Activated naive CD4-positive, alpha-beta T cell treated with anti-CD3 and anti-CD28 coated beads, Interleukin-2, amount 50 U/mL, for 72 hours (primary cell): ENCODE results near the gene LRRC8B. TPM values are rescaled to one million over a fixed set of nuclear protein-coding genes. Genes with fewer than 3 reads are reported as not detected.
"Not testable (repeated sequence)": the region's sequence is repeated elsewhere in the genome, so short reads cannot be mapped to it uniquely, and the experiment has no call there.

Experiments used
- ATAC-seq, 2 donors: fragments of 150-1000 bp; cut with Tn5 transposase; 2 replicates each; pipeline ENCODE4 v1.10.0; 2021; ENCODE audit warnings: mild to moderate bottlenecking in 2 of 2, moderate library complexity in 2 of 2
- DNase-seq, 2 donors: peaks; one replicate each; pipeline ENCODE4 v3.0.0; 2021 to 2022; ENCODE audit warnings: low spot score in 2 of 2
- H3K27ac Mint-ChIP-seq, 2 donors: one replicate each; pipeline ENCODE4 v1.8.0; 2022; ENCODE audit warnings: mild to moderate bottlenecking in 2 of 2, mixed read lengths in 2 of 2
- H3K36me3 Mint-ChIP-seq, 2 donors: one replicate each; pipeline ENCODE4 v1.8.0; 2022; ENCODE audit warnings: mixed read lengths in 2 of 2
- H3K9me3 Mint-ChIP-seq, 2 donors: one replicate each; pipeline ENCODE4 v1.8.0; 2022; ENCODE audit warnings: mixed read lengths in 2 of 2
- total RNA-seq, 2 donors: library from RNA; stranded (reverse); gene quantifications; one replicate each; pipeline ENCODE4 v1.2.3, GENCODE V29; 2022

LRRC8B gene
- total RNA-seq, 2 donors from 2014 or later: 31.1 to 47.9 TPM

DNA sequence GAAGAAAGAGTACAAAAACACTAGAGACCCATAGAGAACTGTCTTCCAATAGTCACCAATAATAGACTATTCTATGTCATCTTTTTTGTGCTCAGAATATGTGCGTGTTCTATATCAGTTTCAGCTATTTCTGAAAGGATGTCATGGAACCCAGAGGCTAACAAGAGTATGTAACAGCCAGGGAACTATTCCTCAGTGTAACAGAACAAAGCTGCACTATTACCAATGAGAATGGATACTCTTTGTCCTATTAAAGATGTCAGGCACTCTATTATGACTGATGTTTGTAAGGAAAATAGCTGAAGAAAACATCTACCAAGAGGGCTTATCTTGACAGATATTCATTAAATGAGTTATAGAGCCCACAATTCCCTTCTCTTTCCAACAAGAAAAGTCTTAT is 99.7 kb downstream of the LRRC8B start:
- H3K27ac Mint-ChIP-seq: no peak overlapping the region
- no peaks in the 10 kb centered on the region for H3K9me3 Mint-ChIP-seq
- ATAC-seq (no peak), DNase-seq (no peak)
- peaks cover 7 to 25% of the 10 kb centered on the region in 2 donors for H3K36me3 Mint-ChIP-seq

DNA sequence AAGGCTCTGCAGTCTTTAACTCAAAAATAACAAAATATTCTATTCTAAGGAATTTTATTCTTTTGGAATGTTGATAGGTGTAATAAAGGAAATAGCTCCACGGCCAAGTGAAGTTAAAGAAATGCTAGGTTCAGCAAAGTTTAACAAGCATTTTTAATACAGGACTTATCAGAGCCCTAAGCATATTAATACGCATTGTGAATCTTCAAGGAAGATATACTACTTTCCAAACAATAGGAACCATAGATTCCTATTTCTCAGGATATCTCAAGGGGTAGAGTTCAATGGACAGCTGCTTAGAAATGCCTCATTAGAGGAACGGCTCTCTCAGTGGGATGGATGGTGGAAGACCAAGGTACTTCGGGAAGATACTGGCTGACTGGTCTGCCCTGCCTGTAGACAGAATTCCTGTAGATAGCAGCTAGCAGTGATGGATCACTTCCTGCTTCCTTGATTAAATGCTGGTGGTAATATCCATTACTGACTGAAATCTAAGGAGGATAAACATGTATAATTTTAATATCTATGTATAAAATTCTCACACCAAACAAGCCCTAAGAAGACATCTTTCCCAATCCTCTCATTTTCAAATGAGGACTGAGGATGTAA is 100.2 kb downstream of the LRRC8B start:
- peaks cover 7 to 25% of the 10 kb centered on the region in 2 donors for H3K36me3 Mint-ChIP-seq

DNA sequence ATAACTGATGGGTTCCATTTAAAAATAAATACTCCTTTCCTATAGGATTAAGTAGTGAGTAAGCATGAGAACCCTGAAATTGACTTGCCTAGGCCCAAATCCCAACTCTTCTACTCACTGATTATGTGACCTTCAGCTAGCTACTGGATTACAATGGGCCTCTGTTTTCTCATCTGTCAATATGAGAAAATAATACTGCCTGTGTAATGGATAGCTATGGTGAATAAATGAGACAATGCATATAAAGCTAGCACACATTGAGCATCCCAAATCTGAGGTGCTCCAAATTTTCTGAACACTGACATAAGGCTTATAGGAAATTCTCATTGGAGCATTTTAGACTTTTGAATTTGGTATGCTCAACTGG is 103.0 kb downstream of the LRRC8B start:
- no peaks in the 10 kb centered on the region for H3K9me3 Mint-ChIP-seq
- DNase-seq: no peak
- ATAC-seq: no peak
- H3K27ac Mint-ChIP-seq: peak overlapping the region in 1 of 2 donors; percentile 46
- peaks cover 9 to 16% of the 10 kb centered on the region in 2 donors for H3K36me3 Mint-ChIP-seq

More for the DNA sequence above, 100.2 kb downstream of the LRRC8B start:
- no peak overlapping the region for H3K27ac Mint-ChIP-seq
- H3K9me3 Mint-ChIP-seq: no peaks in the 10 kb centered on the region
- no peak for ATAC-seq
- no peak for DNase-seq

DNA sequence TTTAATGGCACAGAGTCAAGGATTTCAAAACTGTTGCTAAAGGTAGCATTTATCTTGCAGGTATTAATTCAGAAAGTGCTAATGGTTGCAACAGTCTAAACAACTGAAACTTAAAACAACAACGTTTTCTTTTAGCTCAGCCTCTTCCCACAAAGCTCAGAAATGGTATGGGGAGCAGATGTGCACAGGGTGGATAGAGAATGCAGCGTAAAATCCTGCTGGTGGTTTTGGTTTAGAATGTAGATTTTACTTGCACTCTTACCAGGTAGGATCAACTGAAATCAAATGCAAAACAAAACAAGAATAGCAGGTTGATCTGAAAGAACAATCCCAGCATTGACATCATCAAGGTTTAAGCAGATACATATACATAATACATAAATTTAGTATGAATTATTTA is 104.5 kb downstream of the LRRC8B start:
- Mint-ChIP-seq H3K36me3 (peaks cover 15 to 25% of the 10 kb centered on the region in 2 donors), H3K9me3 (no peaks in the 10 kb centered on the region), H3K27ac (peak overlapping the region; percentile 32 to 65)
- ATAC-seq (no peak), DNase-seq (no peak)

DNA sequence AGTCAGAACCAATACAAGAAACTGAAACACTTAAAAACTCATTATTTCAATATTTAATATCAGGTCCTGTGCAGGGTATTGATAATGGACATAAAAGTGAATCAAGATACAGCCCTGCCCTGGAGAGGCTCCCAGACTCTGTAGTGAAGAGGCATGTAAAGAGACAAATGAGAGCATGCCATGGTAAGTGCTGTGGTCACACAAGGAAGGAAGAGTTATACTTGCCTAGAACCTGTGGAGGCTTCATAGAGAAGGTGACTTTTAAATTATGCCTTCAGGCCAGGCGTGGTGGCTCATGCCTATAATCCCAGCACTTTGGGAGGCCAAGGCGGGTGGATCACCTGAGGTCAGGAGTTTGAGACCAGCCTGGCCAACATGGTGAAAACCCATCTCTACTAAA is 105.0 kb downstream of the LRRC8B start:
- DNase-seq, ATAC-seq, H3K9me3 Mint-ChIP-seq: not testable (repeated sequence)
- Mint-ChIP-seq H3K27ac (peak overlapping the region; percentile 32 to 65), H3K36me3 (peaks cover 20 to 29% of the 10 kb centered on the region in 2 donors)

DNA sequence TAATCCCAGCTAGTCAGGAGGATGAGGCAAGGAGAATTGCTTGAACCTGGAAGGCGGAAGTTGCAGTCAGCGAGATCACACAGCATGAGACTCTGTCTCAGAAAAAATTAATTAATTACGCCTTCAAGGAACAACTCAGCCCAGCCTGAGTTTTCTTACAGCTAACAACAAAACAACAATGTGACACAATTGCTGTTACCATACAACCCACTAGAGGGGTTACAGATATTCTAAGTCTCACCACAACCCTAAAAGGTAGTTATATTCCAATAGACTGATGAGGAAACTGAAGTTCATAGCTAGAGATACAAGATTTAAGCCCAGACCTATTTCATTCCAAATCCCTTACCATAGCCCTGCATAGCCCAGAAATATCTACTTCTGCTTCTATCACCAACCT is 105.4 kb downstream of the LRRC8B start:
- ATAC-seq: no peak
- no peak overlapping the region for H3K27ac Mint-ChIP-seq
- H3K36me3 Mint-ChIP-seq: peaks cover 22 to 29% of the 10 kb centered on the region in 2 donors
- DNase-seq: no peak
- H3K9me3 Mint-ChIP-seq: no peaks in the 10 kb centered on the region

DNA sequence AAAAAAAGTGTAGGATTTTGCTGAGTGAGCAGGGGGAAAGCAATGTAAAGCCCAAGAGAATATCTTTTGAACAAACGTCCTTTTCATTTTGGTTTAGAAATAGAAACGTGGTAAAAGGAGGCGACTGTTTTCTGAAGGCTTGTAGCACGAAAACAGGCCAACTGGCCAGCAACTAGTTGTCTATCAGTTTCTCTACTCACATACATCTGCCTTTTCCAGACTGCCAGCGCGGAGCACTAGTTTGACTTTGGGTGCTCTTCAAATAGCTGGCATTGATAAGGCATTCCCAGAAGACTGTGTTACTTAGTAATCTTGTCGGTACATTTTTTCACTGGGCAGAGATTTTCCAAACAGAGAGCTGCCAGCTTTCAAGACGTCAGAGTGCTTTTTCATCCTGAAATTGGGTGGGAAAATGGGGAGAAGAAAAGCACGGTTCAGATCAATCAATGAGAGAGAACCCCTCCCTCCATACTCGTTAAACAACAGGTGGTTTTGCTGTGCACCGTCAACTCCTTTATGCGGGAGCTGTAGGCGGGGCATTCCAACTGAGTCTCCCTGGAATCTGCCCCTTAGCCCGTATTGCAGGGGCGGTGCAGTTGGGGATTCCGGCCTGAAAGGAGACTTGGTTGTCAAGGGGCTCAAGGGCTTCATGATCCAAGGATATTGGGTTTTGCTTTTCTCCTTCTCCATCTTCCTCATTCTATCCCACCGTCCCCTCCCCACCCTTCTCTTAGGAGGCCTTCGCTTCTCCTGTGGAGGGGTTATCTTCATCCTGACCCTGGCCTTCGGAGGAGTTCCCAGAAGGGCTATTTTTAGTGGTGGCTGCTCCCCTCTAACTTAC is 107.4 kb downstream of the LRRC8B start:
- ATAC-seq (no peak), DNase-seq (no peak)
- Mint-ChIP-seq H3K36me3 (peaks cover 22 to 29% of the 10 kb centered on the region in 2 donors), H3K9me3 (no peaks in the 10 kb centered on the region), H3K27ac (peak overlapping the region; percentile 98)

DNA sequence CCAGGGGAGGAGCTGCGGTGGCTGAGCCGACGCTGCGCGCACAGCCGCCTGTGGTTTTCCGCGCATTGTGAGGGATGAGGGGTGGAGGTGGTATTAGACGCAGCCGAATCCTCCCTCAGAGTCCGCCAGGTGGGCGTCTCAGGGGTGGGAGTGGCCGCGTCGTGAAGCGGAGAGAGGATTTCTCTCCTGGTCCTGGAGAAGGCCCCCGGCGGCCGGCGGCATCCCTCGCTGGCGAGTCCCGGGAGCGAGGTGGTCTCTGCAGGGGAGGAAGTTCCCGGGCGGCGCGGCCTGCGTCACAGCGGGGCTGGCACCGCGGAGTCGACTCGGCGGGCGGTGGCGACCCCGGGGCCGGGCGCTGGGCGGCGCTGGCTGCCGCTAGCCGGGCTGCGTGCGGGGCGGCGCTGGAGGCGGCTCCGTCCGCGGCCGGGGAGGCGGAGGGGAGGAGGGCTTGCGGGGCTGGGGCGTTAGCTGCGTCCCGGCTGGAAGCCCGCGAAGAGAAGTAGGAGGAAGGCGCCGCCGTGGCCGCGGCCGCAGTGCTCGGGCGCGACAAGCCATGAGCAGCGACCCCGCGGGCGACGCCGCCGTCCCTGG is 108.1 kb downstream of the LRRC8B start, which contains the start of gene LRRC8C:
TSS of gene LRRC8C (plus strand) at position 464 of the 591 bp plus-strand sequence. CDS start 53,354 bp downstream, outside the sequence.
- H3K27ac Mint-ChIP-seq: peak within 1 kb of the TSS; percentile 98
- H3K36me3 Mint-ChIP-seq: peaks cover 27 to 29% of the 10 kb centered on the region in 2 donors
- H3K9me3 Mint-ChIP-seq: no peaks in the 10 kb centered on the region
- DNase-seq: peak; percentile 87 to 88
- peak; percentile 80 to 83 for ATAC-seq

DNA sequence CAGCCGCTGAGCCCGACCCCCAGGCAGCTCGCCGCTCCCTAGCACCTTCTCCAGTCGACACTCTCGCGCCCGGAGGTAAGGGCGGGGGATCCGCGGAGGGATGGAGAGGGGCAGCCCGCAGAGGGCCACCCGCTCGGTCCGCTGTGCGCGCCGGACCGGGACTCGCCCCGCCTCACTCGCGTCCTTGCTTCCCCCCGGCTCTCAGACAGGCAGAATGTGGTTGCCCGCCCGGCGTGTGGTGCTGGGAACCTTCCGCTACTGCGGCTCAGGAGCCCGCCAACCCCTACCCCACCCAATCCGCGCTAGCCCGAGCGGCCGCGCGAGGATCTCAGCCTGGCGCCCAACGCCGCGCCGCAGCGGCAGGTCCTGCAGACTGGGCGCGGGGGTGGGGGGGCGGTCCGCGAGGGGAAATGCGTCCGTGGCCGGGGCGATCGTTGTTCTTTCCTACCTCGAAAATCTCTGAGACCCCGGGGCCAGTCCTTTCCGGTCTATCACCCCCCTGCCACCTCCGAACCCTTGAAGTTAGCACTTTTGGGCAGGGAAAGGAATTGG is 108.7 kb downstream of the LRRC8B start:
- ATAC-seq (peak; percentile 52 to 53), DNase-seq (peak; percentile 52 to 76)
- peak overlapping the region; percentile 94 to 98 for H3K27ac Mint-ChIP-seq
- H3K9me3 Mint-ChIP-seq: no peaks in the 10 kb centered on the region
- peaks cover 29 to 31% of the 10 kb centered on the region in 2 donors for H3K36me3 Mint-ChIP-seq

DNA sequence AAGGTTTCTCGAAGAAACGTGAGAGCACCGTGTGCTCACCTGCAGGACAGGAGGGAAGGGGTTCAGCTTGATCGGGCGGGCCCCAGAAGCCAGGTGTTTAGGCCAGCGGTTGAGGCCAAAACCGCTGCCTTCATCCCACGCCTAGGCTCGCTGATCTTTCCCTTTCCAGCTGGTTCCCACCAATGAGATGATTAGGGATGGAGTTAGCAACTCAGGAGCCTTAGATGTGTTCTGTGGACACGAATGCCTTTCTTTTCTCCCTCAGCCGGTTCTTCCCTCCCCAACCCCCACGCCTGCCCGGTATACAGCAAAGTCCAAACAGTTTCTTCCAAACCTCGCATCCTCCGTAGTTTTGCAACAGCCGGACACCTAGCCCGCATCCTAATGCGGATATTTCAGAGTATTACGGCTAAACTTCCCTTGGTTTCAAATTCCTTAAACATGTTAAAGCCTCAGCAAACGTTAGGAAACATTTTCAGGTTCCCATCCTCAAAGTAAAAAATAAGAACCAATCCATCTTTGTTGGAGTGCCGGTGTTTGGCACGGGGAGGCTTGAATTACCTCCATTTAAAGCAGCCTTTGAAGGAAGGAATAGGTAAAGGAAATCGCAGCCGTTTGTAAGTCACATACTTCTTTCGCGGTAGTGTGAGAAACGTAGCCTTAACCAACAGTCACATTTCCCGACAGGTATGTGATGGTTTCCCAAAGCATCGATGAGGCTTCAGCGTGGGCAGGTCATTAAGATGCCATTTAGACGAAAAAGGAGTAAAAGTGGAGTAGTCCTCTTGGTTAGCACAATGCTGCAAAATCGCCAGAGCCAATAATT is 109.4 kb downstream of the LRRC8B start:
- peak overlapping the region; percentile 94 to 98 for H3K27ac Mint-ChIP-seq
- no peaks in the 10 kb centered on the region for H3K9me3 Mint-ChIP-seq
- DNase-seq (peak in 1 of 2 donors; percentile 35), ATAC-seq (no peak)
- H3K36me3 Mint-ChIP-seq: peaks cover 22 to 25% of the 10 kb centered on the region in 2 donors

DNA sequence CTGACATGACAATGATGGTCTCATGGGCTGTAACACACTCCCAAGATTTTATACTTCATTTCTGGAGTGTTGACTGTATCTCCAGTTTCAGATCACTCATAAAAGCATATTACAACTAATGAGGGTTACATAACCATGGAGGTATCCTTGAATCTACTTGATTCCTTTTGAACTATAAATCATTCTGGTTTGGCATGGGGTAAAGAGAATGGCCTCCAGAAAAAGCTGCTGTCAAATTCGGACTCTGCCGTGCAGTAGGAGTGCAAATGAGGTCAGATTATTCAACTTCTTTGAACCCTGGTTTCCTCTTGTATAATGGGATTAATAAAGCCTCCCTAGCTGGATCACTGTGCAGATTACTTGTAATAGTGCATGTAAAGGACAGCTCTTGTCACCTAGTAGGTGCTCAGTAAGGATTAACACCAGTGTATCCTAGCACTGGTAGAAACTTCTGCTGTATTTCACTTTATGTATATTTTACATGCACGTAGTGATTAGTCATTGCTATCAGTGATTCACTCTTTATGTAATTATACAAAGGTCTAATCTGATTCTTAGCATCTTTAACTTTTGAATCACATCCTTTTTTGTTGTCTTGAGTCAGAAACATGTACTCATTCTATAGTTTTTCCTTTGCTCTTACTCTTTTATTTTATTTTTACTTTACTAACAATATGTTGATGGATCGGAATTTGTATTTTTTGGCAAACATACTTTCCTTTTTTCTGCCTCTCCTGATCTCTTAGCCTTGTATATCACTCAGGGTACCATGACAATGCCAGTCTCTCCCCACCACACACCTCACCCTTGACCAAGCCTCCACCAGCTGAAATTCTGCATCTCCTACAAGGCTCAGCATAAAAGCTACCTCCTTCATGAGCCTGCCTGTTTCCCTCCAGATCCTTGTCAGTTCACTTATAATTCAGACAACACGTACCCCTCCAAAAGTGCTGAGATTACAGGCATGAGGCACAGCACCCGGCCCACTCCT is 111.5 kb downstream of the LRRC8B start:
- DNase-seq (no peak), ATAC-seq (peak; percentile 45 to 63)
- H3K36me3 Mint-ChIP-seq: peaks cover 22 to 30% of the 10 kb centered on the region in 2 donors
- H3K27ac Mint-ChIP-seq: peak overlapping the region; percentile 88 to 91
- no peaks in the 10 kb centered on the region for H3K9me3 Mint-ChIP-seq

DNA sequence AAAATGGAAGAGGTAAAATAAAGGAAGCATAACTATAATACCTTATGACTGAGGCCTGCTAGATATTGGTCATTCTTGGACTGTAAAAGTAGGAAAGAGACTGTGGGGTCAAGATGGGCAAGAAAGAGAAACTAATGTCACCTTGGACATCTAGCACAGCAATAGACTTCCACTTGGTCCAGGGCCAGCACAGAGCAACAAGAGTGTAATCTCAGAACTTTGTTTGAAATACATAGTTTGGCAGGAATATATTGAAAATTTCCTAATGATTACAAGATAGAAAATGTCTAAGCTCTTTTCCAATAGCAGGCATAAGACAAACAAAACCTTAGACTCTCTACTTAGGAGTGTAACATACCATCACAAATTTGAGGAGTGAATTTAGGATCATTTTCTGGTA is 112.9 kb downstream of the LRRC8B start:
- Mint-ChIP-seq H3K36me3 (peaks cover 14 to 38% of the 10 kb centered on the region in 2 donors), H3K27ac (peak overlapping the region; percentile 37 to 91)
- ATAC-seq: no peak

DNA sequence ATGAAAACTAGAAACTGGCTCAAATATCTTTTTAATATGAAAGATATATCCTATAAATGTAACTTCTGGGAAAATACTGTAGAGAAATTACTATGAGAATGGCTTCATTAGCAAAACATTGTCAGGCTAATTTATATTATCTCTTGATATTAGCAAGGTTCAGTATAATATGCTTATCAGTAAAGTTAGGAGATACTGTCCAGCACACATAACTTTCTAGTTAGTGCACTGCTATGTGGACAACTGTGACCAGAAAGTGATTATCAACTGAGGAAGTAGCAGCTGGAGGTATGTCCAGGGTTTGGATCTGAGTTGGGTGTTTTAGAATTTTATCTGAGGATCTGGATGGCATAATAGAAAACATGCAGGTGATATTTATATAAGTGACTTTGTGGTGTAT is 115.8 kb downstream of the LRRC8B start:
- Mint-ChIP-seq H3K27ac (no peak overlapping the region), H3K9me3 (peaks cover 4 to 5% of the 10 kb centered on the region in 2 donors), H3K36me3 (peaks cover 13 to 43% of the 10 kb centered on the region in 2 donors)
- ATAC-seq (no peak), DNase-seq (no peak)

More for the DNA sequence above, 112.9 kb downstream of the LRRC8B start:
- H3K9me3 Mint-ChIP-seq: no peaks in the 10 kb centered on the region
- no peak for DNase-seq

DNA sequence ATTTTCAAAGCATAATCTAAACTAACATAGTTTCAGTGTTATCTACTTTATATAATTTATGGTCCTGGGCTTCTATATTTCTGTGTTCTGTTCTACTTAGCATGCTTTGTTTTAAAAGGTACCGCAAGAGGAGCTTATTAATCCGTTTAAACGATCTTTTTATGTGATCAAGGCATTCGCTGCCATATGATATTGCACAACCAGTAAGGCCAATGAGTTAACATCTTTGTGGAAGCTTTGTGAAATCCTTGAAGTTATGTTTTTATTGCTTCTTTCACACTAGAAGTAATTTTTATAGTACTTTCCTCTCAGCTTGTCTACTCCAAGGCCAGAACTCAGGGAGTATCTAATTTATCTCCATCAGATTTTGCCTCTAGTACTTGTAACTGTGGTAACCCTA is 117.2 kb downstream of the LRRC8B start:
- Mint-ChIP-seq H3K27ac (peak overlapping the region in 1 of 2 donors; percentile 44), H3K9me3 (peaks cover 5 to 11% of the 10 kb centered on the region in 2 donors), H3K36me3 (peaks cover 14 to 57% of the 10 kb centered on the region in 2 donors)

DNA sequence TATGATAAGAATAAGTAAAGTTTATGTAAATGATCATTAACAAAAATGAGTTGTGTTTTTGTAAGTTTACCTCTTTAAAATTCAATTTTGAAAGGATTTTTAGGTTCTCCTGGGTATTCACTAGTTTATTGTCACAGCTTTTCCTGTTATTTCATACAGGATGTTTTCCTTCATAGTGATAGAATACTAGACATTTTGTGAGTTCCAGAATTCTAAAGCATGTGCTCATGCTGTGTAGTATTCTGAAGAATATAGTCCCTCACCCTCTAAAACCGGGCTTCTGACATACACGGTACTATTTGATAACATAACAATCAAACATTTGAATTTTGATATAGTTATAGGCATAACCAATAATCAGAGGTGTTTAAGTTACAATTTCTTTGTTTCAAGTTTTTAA is 118.9 kb downstream of the LRRC8B start:
- H3K27ac Mint-ChIP-seq: no peak overlapping the region
- H3K9me3 Mint-ChIP-seq: peaks cover 5 to 11% of the 10 kb centered on the region in 2 donors
- ATAC-seq: no peak
- peaks cover 14 to 54% of the 10 kb centered on the region in 2 donors for H3K36me3 Mint-ChIP-seq
- no peak for DNase-seq

More for the DNA sequence above, 117.2 kb downstream of the LRRC8B start:
- ATAC-seq: no peak
- no peak for DNase-seq
